OCI-LY1 (cell line): ENCODE data around the gene GTF3C2.

Source experiments
- CTCF ChIP-seq: fragments of 200-600 bp; sonication (generic), shearing (Covaris generic); IDR thresholded peaks from 2 replicates; pipeline ENCODE4 v1.5.1; 2017; ENCODE audit warnings: mild to moderate bottlenecking, antibody characterized with exemption, low read length, moderate library complexity, mixed read lengths
- EZH2 ChIP-seq: fragments of 200-600 bp; sonication (generic), shearing (Covaris generic); IDR thresholded peaks from 2 replicates; pipeline ENCODE4 v1.8.0; 2017; ENCODE audit warnings: borderline replicate concordance, mixed run types, mild to moderate bottlenecking, antibody characterized with exemption, low read length, moderate library complexity, mixed read lengths

GRCh38 chr2:27309651-27310050 lies 46.9 kb downstream of the GTF3C2 start:
- no peak for TF ChIP-seq CTCF
- TF ChIP-seq EZH2: no peak
